HG02642 (cell line): Measurements from ENCODE around the gene NRIP3.
"Not testable (repeated sequence)": the region's sequence is repeated elsewhere in the genome, so short reads cannot be mapped to it uniquely, and the experiment has no call there.

Experiments
- ATAC-seq: cut with Tn5 transposase; IDR thresholded peaks from one replicate; pipeline ENCODE4 v1.9.1; 2021; ENCODE audit warnings: mild to moderate bottlenecking; ENCODE audit not compliant: unreplicated experiment, poor library complexity

Gene NRIP3

GRCh38 chr11:8935789-8936188 is 68.0 kb downstream of the NRIP3 start:
- ATAC-seq = not testable (repeated sequence)

- no peak for ATAC-seq
These were observed 68.9 kb downstream of the NRIP3 start for GRCh38 chr11:8934742-8935488.

GRCh38 chr11:8933931-8934330 is 69.9 kb downstream of the NRIP3 start:
- no peak for ATAC-seq

GRCh38 chr11:8932564-8933180 is 71.1 kb downstream of the NRIP3 start, which contains the start of gene C11orf16:
Gene C11orf16, minus strand, starts transcription at chr11:8932947. Its CDS starts 639 bp downstream, at chr11:8932308.
- no peak for ATAC-seq
